GM19025 (cell line): ENCODE results near the gene CD38.
"Not testable (repeated sequence)": the region's sequence is repeated elsewhere in the genome, so short reads cannot be mapped to it uniquely, and the experiment has no call there.

Experiments
- ATAC-seq: cut with Tn5 transposase; IDR thresholded peaks from one replicate; pipeline ENCODE4 v1.9.1; 2021; ENCODE audit warnings: mild to moderate bottlenecking, low read depth, moderate library complexity; ENCODE audit not compliant: unreplicated experiment

CD38 gene

DNA sequence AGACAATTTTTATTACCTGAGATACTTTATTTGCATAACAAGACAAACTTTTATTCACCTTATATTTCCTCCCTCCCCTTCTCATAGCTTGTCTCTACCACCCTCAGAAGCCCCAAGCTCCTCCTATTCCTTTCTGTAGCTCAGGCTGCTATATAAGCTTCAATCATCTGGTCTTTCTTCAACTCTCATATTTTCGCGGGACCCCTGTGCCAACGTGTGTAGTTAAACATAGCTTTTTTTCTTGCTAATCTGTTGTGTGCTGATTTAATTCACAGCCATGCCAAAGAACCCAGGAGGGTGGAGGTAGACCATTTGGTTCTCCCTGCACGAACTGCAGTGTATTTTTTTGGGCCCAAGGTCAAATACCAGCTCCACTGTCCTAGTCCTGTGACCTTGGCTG is 21.1 kb upstream of the CD38 start:
- no peak for ATAC-seq

DNA sequence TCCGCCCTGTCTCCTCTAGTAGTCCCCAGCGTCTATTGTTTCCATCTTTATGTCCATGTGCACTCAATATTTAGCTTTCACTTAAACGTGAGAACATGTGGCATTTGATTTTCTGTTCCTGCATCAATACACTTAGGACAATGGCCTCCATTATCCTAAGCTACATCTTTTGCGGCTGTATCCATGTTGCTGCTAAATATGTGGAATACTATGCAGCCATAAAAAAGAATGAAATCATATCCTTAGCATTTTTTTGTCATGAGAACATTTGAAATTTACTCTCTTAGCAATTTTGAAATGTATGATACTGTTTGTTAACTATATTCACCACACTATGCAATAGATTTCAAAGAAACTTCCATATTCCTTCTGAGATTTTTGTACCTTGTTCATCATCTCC is 19.8 kb upstream of the CD38 start:
- no peak for ATAC-seq

DNA sequence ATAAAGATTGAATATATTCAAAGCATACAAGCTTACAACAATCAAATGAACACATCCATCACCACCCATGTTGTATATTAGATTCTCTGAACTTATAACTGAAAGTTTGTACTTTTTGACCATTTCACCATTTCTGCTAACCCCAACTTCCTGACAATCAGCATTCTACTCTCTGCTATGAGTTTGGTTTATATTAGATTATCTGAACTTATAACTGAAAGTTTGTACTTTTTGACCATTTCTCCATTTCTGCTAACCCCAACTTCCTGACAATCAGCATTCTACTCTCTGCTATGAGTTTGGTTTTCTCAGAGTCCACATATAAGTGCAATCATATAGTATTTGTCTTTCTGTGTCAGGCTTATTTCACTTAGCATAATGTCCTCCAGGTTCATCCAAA is 15.7 kb upstream of the CD38 start:
- ATAC-seq, result not testable (repeated sequence)

DNA sequence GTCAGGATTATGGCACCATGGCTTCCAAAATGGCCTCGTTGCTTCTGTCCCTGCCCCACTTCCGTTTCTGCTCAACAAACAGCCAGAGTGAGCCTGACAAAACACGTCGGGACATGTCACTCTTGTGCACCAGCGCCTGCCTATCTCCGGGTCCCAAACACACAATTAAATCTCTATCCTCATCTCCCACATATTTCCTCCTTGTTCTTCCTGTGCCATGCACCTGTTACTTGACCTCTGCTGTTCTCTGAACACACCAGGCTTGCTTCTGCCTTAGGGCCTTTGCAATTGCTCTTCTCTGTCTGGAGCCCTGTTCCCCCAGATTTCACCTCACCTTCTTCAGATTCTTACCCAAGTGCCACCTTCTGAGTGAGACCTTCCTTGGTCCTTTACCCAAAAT is 12.7 kb upstream of the CD38 start:
- ATAC-seq, result no peak

DNA sequence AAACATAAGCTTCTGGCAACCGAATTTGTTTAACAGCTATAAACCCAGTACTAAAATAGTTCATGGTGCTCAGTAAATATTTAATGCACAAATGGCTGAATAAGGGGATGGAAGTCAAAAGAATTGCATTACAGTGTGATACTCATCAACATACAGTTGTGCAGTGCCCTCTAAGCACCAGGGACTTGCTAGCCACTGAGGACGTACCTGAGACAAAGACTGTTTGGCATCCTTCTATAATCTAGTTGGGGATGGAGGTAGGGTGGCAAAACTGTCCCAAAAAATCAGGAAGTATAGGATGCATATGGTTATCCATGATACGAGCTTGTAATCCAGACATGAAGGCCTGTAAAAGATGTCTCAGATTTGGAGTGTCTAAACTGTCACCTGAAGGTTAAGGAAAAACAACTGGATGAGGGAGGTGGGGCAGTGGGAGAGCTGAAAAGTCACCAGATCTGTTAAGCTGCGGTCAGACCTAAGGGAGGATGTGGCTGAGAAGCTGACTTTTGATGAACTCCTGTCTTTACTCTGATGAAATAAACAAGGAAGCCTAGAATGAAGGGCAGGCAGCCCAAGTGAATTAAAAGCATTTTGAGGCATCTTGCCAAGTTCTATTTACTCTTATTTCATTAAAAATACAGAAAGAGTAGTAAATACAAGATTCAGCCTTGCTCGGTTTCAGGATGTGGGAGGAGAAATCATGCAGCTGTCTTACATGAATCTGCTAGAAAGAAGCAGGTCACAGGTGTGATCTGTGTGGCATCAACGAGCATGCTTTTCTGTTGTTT is 12.0 kb upstream of the CD38 start:
- ATAC-seq, result peak; percentile 74

DNA sequence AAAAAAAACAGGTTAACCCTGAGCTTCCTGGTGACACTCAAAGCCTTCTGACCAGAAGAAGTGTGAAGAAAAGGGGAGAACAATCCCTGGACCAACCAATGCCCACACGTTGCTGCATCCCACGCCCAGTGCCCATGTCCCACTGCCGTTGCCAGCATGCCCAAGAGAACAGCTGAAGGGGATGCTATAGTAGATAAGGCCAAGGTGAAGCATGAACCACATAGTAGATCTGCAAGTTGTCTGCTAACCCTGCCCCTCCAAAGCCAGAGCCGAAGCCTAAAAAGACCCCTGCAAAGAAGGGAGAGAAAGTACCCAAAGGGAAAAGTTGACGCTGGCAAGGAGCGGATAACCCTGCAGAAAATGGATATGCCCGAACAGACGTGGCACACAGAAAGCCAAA is 11.3 kb upstream of the CD38 start:
- no peak for ATAC-seq

DNA sequence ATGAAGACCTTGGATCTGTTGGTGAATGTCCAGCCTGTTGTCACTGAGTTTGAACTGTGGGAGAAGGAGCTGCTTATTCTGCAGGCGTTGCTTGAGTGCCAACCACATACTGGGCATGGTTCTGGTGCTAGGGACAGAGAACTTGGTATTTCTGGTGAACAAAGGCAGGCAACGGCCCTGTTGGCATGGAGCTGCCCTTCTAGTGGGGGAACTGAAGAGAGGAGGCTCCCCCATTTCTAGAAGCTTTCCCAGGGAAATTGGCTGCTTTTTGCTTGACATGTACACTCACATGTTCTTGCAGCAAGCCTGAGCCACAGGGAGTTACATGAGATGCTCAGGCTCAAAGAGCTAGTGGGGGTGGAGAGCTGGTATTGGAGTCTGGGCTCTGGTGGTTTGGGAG is 8.9 kb upstream of the CD38 start:
- no peak for ATAC-seq

DNA sequence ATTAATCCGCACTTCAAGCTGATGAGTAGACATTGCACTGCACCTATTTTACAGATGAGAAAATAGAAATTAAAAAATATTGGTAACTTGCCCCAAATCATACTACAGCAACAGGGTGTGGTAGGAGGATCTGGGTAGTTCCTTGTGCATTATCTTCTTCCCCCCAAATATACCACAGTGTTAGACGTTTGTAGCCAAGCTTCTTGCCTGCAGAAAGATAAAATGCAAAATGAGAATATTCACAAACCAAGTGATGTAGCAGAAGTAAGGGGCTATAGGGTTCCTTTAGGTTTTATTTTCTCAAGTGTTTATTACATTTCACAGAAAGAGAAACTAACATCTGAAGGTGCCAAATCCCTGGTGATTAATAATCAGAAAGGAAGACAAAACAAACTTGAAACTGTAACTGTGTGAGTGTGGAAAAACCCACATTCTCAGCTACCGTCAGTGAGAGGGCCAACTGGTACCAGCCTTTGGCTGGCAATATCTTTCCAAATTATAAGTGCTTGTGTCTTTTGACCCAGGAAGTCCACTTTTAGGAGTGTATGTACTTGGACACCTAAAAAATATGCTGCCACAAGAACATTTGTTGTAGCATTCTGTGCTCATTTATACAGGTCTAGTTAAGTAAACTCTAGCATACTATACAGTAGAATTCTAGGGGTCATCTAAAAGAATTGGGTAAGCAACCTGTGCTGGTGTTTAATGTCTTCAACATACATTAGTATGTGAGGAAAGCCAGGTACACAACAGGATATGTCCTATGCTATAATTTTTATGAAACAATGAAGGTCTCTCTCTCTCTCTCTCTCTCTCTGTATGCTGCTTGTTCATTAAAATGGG is 6.7 kb upstream of the CD38 start:
- peak; percentile 83 for ATAC-seq

DNA sequence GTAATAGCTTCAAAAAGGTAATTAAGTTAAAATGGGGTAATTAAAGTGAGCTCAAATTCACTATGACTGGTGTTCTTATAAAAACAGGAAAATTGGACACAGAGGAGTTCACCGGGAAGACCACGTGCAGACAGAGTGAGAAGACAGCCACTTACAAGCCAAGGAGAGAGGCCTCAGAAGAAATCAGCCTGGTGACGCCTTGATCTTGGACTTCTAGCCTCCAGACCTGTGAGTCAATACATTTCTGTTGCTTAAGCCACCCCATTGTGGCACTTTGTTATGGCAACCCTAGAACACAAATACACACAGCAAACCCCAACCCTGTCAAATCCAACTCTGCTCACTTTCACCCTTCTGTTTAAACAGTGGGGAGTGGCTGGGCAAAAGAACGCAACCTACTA is 4.1 kb upstream of the CD38 start:
- no peak for ATAC-seq

DNA sequence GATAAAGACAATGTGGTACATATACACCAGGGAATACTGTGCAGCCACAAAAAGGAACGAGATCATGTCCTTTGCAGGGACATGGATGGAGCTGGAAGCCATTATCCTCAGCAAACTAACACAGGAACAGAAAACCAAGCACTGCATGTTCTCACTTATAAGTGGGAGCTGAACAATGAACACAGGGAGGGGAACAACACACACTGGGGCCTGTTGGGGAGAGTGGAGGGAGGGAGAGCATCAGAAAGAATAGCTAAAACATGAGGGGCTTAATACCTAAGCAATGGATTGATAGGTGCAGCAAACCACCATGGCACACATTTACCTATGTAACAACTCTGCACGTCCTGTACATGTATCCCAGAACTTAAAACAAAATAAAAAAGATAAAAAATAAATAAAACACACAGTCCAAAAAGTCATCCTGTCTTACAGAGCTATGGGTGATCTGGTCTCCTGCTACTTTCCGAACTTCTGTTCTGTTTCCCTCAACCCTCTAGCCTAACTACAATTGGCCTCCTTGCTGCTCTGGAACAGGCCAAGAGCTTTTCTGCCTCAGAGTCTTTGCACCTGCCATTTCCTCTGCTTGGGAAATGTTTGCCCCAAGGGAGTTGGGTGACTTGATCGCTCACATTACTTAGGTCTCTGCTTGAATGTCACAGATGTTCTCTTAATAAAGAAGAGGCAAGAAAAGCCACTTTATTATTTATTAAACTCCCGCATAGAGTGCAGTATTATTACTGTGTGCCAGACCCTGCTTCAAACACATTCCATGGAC is 1.1 kb upstream of the CD38 start:
- ATAC-seq, result no peak

DNA sequence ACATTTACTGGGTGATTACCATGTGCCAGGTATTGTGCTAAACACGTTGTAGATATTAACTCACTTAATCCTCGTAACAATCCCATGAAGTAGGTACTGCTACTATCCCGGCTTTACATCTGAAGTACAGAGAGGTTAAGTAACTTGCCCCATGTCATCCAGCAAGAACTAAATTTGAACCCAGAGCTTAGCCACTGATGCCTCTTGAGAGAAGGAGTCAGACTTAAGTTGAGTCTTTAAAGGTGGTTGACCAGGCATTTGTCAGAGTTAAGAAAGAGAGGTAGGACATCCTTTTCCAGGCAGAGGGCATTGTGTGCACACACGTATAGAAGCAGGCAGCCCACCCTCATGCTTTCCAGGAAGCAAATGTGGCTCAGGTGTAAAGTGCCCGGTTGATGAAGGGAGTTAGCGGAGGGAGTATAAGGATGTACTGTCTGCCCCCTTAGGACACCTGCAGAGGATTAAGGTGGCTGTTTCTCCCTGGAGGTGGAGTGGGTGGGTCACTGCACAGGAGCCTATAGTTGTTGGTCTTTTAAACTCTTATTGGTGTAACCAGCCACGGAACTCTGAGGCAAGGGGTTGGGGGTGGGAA is 335 bp upstream of the CD38 start:
- ATAC-seq, result no peak

DNA sequence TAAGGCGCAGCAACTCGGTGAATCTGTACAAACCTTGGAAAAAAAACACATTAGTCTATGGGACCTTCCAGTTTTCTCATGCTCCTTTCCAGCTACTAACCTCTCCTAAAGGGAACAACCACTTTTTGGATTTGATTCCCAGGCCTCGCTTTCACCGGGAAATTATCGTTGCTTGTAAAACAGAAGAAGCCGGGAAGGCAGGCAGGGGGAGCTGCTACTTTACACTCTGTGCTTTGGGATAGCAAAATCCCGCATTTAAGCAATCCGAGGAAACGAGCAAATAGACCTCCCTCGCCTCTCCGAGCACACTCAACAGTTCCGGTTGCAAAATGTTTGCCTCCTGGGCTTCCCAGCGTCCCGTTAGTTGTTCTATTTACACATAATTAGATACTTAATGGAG is 1.2 kb downstream of the CD38 start:
- ATAC-seq, result no peak

DNA sequence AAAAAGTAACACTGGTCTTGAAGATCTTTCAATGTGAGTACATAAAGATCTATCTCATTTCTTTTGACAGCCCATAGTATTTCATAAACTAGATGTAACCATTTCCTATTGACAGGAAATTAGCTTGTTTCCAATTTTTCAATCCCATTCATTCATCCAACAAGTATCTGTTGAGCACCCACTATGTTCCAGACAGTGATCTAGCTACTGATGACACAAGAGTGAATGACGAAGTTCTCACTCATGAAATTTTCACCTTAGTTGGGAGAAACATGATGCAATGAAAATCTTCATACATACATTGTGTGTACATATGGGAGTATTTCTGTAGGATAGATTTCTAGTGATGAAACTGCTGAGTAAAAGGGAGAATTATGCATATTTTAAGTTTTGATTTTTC is 1.7 kb downstream of the CD38 start:
- ATAC-seq, result no peak

DNA sequence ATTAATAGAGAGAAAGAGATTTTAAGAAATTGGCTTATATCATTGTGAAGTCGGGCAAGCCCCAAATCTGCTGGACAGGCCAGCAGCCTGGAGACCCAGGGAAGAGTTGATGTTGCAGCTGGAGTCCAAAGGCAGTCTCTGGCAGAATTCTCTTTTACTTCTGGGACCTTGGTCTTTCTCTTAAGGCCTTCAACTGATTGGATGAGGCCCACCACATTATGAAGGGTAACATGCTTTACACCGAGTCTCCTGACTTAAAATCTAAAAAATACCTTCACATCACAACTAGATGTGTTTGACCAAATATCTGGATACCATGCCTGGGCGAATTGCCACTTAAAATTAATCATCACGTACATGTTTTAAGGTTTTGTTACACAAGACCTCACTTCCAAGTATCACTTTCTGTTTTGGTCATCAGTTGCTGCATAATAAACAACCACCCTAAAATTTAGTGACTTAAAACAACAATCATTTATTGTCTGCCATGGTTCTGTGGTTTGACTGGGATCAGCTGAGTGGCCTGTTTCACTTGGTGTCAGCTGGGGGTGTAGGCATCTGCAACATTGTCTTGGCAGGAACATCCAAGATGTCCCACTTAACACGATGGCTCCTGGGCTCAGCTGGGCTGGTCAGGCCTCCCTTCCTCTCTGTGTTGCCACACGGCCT is 3.4 kb downstream of the CD38 start:
- no peak for ATAC-seq

DNA sequence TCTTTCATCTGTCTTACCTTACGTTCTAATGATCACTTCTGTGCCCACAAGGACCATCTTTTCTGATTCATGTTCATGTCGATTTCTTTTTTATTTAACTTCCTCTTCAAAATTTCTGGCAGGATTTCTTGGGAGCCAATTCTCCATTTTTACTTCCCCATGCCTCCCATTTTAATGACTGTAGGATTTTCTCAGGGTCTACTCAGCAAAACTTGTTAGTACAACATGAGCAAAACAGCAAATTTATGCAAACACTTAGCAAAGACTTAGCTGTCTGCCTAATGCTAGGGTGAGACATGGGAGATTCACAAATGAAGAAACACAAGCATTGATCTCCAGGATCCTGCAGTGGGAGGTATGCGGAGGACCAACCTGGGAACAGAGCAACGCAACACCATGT is 5.5 kb downstream of the CD38 start:
- ATAC-seq, result no peak

DNA sequence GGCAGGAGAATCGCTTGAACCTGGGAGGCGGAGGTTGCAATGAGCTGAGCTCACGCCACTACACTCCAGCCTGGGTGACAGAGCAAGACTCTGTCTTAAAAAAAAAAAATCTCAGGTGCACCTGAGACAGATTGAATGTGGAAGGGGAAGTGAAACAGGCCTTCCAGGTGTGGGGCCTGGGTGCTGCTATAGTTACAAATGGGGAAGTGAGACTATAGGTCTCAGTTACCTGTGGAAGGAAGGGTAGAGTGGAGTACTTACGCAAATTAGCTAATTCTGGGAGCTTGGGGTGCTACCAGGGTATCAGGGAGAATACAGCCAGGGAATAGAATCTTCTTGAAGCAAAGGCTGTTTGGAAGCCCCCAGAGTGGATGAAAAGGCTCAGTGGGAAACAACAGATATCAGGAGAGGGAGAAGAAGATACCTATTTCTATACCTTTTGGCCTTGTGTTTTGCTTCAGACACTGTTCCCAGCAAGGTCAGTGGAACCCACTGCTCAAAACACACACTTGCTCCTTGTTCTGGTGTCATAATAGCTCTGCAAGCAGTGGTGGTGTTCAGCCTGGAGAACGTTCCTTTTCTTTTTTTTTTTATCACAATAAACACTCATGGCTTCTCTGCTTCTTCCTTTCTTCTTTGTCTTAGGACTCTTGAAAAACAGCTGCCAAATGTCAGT is 7.0 kb downstream of the CD38 start:
- peak; percentile 60 for ATAC-seq

DNA sequence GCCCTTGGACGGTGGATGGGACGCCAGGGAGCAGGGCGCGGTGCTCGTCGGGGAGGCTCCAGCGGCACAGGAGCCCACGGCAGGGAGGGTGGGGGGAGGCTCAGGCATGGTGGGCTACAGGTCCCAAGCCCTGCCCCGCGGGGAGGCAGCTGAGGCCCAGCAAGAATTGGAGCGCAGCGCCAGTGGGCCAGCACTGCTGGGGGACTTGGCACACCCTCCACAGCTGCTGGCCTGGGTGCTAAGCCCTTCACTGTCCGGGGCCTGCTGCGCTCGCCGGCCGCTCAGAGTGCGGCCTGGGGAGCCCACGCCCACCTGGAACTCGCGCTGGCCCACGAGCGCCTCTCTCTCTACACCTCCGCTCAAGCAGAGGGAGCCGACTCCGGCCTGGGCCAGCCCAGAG is 8.6 kb downstream of the CD38 start:
- no peak for ATAC-seq

DNA sequence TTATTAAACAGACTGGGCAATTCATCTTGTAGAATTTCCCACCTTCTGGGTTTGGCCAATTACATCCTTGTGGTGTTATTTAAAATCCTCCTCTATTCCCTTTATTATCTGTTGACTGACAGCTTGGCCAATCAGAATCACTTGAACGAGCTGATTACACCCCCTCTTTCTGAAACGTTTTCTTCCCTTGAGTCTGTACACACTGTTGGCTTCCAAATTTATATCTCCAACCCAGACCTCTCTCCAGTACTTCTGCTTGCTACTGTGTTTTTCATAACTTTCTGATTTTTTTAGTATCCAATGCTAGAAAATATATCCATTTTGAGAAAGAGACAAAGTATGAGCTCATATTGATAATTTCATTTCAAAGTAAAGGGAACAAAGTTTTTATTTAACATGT is 14.8 kb downstream of the CD38 start:
- ATAC-seq, result no peak

DNA sequence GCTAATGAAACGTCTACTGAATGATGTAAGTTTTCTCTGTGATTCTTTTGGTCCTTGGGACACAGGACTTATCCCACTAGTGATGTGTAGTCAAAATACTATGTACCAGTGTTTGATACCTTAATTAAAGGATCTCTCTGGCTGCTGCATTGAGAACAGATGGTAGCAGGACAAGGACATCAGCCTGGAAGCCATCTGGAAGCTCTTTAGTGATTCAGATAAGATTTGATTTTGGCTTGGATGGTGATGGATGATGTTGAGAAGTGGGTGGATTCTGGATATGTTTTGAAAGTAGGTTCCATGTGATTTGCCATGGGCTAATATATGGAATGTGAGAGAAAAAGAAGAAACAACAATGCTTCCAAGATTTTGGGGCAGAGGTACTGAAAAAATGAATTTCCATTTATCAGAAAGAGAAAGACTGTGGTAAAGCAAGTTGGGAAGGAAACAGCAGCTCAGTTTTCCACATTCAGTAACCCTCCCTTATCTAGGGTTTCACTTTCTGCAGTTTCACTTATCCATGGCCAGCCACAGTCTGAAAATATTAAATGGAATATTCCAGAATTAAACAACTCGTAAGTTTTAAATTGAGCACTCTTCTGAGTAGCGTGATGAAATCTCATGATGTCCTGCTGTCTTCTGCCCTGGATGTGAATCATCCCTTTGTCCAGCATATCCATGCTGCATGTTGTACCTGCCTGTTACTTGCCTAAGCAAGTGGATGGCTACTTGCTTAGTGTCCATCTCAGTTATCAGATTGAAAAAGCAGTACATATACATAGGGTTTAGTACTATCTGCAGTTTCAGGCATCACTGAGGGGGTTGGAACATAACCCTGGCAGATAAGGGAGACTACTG is 15.6 kb downstream of the CD38 start:
- ATAC-seq, result no peak
